HG02798 (cell line): ENCODE results near the gene HTD2.

Experiments used
- ATAC-seq: cut with Tn5 transposase; IDR thresholded peaks from one replicate; pipeline ENCODE4 v1.9.1; 2021; ENCODE audit warnings: mild to moderate bottlenecking; ENCODE audit not compliant: unreplicated experiment, poor library complexity

Gene HTD2

DNA sequence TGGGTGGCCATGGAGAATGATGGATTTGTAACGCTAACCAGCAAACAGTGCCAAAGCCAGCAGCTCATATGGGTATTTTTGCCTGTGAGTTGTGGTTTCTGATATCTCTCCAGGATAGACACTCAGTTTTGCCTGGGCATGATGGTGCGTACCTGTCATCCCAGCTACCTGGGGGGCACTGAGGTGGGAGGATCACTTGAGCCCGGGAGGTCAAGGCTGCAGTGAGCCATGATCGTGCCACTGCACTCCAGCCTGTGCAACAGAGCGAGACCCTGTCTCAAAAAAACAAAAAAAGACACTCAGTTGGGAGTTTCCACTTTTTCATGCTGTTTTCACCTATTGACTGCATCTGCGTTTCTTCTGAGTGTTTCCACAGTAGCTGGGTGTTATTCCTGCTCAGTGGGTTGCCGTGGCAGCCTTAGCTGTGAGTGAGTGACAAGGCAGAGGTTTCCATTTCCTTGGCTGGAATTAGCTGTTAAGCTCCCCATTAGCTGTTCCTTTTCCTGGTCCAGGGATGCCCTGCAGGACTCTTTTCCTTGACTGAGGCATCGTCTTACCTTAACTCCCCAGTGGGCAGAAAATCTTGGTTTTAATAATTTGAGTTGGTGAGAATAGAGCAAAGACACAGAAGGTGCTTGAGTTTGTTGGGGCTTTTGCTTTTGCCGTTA lies 14.5 kb upstream of the HTD2 start:
- no peak for ATAC-seq

DNA sequence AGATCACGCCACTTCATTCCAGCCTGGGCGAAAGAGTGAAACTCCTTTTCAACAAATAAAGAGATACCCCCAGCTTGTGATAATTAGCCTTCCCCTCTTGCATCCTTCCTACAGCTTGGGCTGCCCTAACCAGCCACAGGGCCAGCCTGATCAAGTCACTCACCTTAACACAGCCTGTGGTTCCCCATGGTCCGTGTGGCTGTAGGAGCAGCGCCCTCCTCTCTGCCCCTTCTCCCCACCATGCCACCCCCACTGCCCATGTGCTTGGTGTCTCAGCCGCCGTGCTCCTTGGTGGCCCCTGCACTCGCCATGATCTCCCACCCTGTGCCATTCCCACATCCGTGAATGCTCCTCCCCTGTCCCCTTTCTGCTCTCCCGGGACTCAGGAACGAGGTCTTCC lies 13.5 kb upstream of the HTD2 start:
- no peak for ATAC-seq

DNA sequence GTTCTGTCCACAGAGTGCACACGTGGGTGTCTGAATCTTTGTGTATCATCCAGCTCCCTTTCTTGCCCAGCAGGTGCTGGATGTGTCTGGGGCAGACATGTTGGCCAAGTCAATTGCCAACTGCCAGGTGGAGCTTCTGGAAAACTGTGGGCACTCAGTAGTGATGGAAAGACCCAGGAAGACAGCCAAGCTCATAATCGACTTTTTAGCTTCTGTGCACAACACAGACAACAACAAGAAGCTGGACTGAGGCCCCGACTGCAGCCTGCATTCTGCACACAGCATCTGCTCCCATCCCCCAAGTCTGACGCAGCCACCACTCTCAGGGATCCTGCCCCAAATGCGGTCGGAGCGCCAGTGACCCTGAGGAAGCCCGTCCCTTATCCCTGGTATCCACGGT lies 12.8 kb upstream of the HTD2 start:
- ATAC-seq, result no peak

DNA sequence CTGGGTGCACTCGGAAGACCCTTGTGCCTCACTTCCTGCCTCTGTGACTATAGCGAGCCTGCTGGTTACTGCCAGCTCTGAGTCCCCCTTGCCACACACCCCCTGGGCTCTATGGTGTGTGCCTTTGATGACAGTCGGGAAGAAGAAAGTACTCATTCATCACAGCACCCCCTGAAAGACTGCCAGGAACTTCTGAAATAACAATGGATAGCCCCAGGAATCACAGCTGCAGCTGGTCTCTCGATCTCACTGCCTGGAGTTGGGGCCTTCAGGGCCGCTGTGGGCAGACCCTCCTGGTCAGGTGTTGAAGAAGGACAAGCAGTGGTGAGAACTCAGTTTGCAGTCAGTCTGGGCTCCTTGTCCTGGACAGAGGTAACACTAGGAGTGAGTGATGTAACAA lies 10.1 kb upstream of the HTD2 start:
- no peak for ATAC-seq

DNA sequence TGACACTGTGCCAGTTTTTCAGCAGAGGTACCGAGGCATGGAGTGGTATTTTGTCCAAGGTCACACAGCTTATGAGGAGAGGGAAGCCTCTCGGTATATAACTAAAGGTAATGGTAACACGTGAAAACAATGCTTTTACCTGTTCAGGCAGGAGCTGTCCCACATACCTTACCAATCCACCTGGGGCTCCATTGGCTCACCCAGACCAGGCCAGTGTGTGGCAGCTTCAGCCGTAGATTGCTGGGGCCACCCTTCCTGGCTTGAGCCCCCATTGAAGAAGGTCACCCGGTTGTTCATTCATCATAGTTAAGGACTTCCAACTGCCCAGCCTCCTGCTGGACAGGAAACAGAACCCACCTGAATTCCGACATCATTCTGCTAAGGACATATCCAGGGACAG lies 9.5 kb upstream of the HTD2 start:
- no peak for ATAC-seq

DNA sequence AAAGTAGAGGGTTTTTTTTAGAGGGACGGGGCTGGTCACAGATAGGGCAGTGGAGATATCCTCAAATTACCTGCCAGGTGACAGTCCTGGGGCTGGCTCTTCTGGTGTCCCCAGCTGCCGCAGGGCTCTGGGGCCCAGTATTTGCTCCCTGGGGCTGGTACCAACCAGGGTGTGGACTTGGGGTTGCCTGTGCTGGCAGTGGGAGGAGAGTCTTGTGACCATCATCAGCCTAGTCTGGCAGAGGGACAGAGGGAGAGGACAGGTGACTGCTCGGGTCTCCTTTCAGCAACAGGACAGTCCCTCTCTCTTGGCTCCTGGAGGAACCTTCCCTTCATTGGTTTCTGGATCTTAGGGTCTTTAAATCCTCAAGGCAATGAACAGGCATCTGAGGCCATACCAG lies 8.1 kb upstream of the HTD2 start:
- ATAC-seq, result no peak

DNA sequence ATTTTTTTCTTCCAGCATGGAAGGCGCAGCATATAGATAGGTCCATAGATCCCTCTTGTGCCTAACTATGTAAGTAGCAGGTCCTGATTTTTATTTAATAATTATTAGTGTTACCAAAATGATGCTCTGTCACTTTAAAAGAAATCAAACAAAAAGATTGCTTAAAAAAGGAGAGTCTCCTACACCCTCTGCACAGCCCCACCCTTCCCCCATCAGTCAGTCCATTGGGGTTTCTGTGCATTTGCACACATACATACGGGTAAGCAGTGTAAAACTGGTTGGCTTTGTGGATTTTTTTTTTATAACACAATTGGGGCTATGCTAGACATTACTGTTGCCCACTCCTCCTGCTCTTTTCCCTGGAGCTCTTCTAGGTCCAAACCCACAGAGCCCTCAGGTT lies 7.2 kb upstream of the HTD2 start:
- ATAC-seq, result no peak

DNA sequence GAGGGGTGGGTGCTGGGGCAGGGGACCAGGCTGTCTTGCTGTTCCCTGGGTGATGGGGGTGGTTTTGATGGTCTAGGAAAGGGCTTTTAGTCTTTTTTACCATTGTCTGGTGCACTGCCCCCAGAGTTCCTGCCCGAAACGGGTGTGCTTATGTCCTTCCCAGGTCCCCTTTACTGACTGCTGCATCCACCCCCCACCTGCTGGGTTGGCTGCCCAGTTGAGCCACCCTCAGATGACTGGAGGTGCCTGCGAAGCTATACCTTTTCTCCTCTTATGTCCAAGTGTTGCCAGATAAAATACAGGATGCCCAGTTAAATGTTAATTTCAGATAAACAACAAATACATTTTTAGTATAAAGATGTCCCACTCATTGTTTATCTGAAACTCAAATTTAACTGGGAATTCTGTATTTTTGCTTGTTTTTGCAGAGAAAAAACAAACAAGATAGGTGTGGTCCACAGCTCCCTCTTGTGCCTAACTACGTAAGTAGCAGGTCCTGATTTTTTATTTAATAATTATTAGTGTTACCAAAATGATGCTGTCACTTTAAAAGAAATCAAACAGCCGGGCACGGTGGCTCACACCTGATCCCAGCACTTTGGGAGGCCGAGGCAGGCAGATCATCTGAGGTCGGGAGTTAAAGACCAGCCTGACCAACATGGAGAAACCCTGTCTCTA lies 6.3 kb upstream of the HTD2 start:
- no peak for ATAC-seq

DNA sequence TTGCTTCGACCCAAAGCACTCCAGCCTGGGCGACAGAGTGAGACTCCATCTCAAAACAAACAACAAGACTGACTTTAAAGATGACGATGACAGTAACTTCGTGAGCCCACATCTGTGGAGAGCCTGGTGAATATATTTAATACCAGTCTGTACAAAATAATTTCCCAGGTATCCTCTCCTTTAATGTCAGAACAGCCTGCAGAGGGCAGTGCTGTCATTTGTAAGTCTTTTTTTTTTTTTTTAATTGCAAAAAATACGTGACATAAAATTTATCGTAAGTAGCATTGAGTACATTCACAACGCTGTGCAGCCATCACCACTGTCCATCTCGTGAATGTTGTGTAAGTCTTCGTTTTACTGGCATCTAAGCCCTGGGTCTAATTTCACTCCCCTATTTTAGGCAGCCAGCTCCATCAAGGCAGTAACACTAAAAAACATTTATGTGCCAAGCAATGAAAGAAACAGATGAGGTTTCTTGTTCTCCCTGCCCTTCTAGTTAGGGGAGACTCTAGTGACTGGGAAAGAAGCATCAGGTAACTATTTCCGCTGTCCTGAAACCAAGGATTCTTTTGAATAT lies 1.4 kb downstream of the HTD2 start:
- no peak for ATAC-seq

DNA sequence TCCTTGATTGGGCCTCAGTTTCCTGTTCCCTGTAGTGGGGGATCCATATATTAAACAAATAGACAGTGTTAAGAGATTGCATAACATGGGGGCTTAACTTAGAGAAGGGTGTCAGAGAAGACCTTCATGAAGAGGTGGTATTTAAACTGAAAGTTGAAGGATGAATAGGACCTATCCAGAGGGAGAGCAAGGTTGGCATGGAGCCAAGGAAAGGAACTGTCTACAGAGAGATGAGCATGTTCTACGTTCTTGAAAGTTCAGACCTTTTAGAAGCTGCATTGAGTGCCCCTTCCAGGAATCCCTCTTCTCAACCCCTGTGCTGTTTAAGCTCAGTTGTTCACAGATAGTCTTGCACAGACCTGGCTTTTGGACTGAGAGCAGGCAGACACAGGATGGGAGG lies 2.4 kb downstream of the HTD2 start:
- ATAC-seq, result no peak

DNA sequence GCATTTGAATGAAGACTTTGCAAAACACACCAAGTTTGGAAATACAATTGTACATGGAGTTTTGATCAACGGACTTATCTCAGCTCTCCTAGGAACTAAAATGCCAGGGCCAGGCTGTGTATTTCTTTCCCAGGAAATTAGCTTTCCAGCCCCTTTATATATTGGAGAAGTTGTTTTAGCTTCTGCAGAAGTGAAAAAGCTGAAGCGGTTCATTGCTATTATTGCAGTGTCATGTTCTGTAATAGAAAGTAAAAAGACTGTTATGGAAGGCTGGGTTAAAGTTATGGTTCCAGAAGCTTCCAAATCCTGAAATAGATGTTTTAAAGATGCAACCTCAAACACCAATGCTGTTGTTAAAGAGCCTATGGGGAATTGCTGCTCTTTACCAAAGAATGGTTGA lies 11.5 kb downstream of the HTD2 start:
- no peak for ATAC-seq

DNA sequence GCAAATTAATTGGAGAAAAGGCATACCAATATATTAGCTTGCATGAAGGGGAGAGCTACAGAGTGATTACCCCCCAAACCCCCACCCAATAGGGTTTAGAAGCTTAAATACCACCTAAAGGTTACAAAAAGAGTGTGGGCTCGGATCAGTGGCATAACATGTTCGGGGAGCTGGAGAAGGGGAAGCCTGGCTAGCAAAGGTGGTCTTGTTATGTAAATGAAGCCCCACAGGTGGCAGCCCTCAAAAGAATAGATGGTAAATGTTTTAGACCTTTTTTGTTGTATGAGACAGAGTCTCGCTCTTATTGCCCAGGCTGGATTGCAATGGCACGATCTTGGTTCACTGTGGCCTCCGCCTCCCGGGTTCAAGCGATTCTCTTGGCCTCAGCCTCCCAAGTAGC lies 15.5 kb downstream of the HTD2 start:
- no peak for ATAC-seq

DNA sequence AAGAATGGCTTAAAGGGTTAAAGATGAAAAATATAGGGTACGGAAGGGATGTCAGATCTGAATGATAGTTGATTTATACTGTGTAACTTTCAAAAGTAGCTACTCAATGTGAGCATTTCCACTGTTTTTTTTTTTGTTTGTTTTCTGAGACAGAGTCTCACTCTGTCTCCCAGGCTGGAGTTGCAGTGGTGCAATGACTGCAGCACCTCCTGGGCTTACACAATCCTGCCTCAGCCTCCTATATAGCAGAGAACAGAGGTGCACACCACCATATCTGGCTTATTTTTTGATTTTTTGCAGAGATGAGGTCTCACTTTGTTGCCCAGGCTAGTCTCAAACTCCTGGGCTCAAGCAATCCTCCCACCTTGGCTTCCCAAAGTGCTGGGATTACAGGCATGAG lies 16.5 kb downstream of the HTD2 start:
- ATAC-seq, result no peak

DNA sequence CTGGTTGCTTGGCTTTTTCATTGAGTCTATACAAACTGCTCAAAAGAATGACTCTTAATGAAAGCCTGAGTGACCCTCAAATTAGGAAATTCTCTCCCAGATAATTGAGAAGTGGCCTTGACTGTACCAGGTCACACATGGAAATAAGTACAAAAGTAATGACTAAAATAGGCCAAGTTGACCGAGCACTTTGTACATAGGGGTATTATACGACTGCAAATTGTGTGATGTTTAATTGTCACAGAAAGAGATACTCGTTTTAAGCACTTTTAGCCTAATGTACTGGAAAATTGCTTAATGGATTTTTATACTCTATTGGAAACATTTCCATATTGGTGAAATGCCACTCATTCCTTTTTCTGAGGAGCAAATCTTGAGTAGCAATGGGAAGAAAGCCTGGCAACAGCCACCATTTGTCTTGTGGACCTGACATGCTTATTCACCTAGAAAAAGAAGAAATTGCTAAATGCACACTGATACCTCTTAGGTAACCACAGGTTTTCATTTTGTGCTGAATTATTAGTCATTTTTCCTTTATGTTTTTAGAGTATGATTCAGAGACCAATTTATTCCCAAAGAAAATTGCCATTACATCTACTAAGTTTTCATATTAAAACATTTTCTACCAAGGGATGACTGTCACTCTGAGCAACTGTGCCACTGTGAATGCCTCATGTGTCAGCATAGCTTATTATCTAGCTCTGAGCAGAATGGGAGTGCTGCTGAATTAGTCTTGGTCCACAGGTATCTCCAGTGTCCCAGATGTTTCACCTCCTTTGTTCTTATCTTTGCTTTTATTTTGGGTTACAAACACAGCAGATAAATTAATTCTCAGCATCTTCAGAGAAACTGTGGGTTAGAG lies 17.4 kb downstream of the HTD2 start:
- no peak for ATAC-seq

DNA sequence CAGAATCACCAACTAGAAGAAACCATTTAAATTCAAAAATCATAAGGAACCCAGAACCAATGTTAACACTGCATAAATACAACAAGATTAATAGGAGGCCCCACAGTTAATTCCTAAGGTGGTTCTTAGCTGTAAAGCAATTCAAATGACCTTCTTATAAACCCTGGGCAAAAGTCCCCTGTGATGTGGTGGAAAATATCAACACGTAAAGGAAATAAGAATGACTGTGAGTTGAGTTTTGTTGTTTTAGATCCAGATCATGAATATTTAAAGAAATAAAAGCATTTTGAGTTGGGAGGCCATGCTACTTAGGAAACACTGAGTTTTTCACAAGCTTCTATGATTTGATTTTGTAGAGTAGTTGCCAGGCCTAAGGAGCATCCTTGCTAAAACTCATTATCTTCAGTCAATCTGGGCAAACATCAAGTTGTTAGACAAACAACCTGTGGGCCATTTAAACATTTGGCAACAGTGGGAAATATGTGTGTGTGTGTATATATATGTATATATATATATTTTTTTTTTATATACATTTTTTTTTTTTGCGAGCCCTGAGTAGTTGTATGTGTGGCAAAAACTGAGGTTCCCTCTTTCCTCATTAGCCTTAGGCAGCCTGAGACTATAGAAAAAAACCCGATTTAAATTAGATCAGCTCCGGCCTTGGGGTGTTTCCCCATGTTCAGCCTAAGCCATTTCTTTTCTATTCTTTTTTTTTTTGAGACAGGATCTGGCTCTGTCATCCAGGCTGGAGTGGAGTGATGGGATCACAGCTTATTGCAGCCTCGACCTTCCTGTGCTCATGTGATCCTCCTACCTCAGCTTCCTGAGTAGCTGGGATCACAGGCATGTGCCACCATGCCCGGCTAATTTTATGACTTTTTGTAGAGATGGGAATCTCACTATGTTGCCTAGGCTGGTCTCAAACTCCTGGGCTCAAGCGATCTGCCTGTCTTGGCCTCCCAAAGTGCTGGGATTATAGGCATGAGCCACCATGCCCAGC lies 18.4 kb downstream of the HTD2 start:
- no peak for ATAC-seq

DNA sequence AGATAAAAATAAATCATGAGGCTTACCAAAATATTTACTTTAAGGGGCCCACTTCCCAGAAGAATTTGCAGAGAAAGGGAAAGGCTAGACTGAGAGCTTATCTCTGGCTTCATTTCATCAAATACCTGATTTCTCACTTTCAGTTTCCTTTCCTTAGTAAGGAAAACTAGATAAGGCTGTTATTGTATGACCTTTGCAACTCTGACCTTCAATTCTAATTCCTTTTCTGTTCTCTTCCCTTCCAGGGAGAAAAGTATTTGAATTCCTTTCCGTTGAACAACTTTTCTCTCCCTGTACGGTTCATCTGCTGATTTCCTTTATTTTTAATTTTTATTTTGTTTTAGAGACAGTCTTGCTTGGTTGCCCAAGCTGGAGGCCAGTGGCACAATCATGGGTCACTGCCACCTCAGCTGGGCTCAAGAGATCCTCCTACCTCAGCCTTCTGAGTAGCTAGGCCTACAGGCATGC lies 19.2 kb downstream of the HTD2 start:
- ATAC-seq, result no peak

DNA sequence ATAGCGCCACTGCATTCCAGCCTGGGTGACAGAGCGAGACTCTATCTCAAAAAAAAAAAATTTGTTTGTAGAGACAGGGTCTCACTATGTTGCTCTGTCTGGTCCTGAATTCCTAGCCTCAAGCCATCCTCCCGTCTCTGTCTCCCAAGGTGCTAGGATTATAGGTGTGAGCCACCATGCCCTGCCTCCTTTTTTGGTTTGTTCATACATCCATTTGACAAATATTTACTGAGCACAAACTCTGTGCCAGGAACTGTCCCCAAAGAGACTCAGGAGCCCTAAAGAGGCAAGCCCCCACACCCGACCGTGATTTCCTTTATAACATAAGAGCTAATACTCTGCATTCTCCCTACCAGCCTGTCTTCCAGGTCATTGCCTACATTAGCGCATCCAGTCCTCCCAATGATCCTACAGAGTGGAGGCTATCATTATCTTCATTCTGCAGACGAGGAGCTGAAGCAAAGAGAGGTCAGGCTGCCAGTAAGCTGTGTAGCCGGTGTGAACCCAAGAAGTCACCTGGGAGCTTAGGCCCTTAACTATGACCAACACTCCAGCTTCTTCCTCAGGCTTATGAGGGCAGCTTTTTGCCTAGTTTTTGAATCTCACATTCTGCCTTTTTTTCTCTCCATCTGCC lies 20.1 kb downstream of the HTD2 start:
- ATAC-seq, result no peak

DNA sequence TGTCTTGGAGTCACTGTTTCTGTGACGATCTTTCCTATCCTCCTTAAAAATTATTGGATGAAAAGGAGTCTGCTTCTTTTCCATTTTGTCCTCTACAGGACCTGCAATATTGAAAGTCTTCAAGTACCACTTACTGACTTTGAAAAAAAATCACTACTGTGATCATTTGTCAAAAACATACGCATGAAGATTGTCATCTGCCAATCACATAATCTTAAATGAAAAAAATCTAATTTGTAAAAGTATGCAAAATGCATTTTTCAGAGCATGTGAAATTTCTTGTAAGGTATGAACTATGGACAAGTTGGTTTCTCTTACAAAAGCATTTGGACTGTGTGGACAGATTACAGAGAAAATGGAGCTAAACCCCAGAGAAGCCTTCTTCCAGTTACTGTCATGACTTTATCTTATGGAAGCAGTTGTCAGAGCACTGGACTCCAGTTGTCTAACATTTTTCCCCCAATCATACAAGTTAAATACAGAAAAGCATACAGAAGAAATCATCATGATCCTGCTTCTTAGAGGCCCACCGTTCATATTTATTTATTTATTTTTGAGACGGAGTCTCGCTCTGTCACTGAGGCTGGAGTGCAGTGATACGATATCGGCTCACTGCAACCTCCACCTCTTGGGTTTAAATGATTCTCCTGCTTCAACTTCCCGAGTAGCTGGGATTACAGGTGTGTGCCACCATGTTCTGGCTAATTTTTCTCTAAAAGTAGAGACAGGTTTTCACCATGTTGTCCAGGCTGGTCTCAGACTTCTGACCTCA lies 23.0 kb downstream of the HTD2 start:
- no peak for ATAC-seq
